Right lobe of liver (tissue), 4 donors: ENCODE results near the gene SLC22A23.

Experiments
- CTCF ChIP-seq, 4 donors: fragments of 200-600 bp in 3 of 4; fragments of 450-650 bp in 1 of 4; IDR thresholded peaks; one replicate each; pipeline versions ENCODE4 v1.5.1 to v1.8.0; 2016 to 2022; ENCODE audit warnings: antibody characterized with exemption in 4 of 4, mild to moderate bottlenecking in 2 of 4
- POLR2A ChIP-seq: fragments of 450-650 bp; IDR thresholded peaks from one replicate; pipeline ENCODE4 v1.6.1; 2017; ENCODE audit warnings: antibody characterized with exemption, mild to moderate bottlenecking
- donor health status: DM: no; HTN: no; CAD: no.
- donor health status: DM: no; HTN: no; CAD: no.
- donor health status: DM: no; HTN: yes; CAD: no.

GRCh38 chr6:3251462-3252314 is 205.2 kb downstream of the SLC22A23 start:
- TF ChIP-seq CTCF (IDR thresholded peaks at IDR 0.05) = peak; percentile 94 to 98 (median 97)
- no peak for TF ChIP-seq POLR2A
